ENCODE results near the gene TRIM66.

- TF ChIP-seq CTCF (conservative IDR thresholded peaks at IDR 0.05; ENCODE audit: low read depth in 2 of 2) (no peak), CREB1 (CRISPR knock-in tag; IDR thresholded peaks at IDR 0.05; ENCODE audit: low read depth) (no peak), POLR2AphosphoS5 (IDR thresholded peaks at IDR 0.05; ENCODE audit: low read depth) (no peak), EZH2 (IDR thresholded peaks at IDR 0.05; ENCODE audit: low read depth, unreplicated experiment) (no peak), REST (IDR thresholded peaks at IDR 0.05; ENCODE audit: unreplicated experiment) (no peak), EZH2phosphoT487 (IDR thresholded peaks at IDR 0.05; ENCODE audit: unreplicated experiment) (no peak)
Measured at GRCh38 chr11:8617063-8617462, 65.4 kb downstream of the TRIM66 start.
